Heart right ventricle (tissue), 16 donors: Measurements from ENCODE around the gene MRPL44. TPM values are rescaled to one million over a fixed set of nuclear protein-coding genes. Genes with fewer than 3 reads are reported as not detected.

Experiments used
- ATAC-seq, 8 donors: fragments of 200-7000 bp; cut with Tn5 transposase; one replicate each; pipeline ENCODE4 v1.9.1; 2020; ENCODE audit warnings: mild to moderate bottlenecking in 8 of 8, moderate library complexity in 8 of 8, moderate number of reproducible peaks in 1 of 8
- DNase-seq, 2 donors: peaks; one replicate each; pipeline ENCODE4 v3.0.0-alpha.2; 2020
- H3K27ac ChIP-seq, 10 donors: fragments of 200-600 bp; sonication (generic) in 2 of 10; one replicate each; pipeline versions ENCODE4 v1.5.0 to v1.8.0; 2020 to 2022; ENCODE audit warnings: mild to moderate bottlenecking in 3 of 10
- H3K27me3 ChIP-seq, 7 donors: fragments of 200-600 bp; one replicate each; pipeline ENCODE4 v1.8.0; 2021 to 2022; ENCODE audit warnings: mild to moderate bottlenecking in 2 of 7
- H3K36me3 ChIP-seq, 9 donors: fragments of 200-600 bp; sonication (generic) in 1 of 9; one replicate each; pipeline versions ENCODE4 v1.5.0 to v1.8.0; 2020 to 2022; ENCODE audit warnings: mild to moderate bottlenecking in 2 of 9
- H3K4me1 ChIP-seq, 9 donors: fragments of 200-600 bp; sonication (generic) in 1 of 9; one replicate each; pipeline versions ENCODE4 v1.5.0 to v1.8.0; 2020 to 2022; ENCODE audit warnings: mild to moderate bottlenecking in 4 of 9
- H3K4me3 ChIP-seq, 10 donors: fragments of 200-600 bp; sonication (generic) in 2 of 10; one replicate each; pipeline versions ENCODE4 v1.5.0 to v1.8.0; 2020 to 2022; ENCODE audit warnings: mild to moderate bottlenecking in 7 of 10, moderate library complexity in 2 of 10
- H3K9me3 ChIP-seq, 11 donors: fragments of 200-600 bp in 10 of 11; sonication (generic) in 2 of 11; one replicate each; pipeline versions ENCODE4 v1.5.0 to v1.8.0; 2013 to 2022; ENCODE audit warnings: mild to moderate bottlenecking in 2 of 11, control low read depth in 1 of 11, moderate library complexity in 1 of 11
- WGBS, 2 donors: extraction: QIAGEN DNeasy Blood & Tissue Kit; methylation state at CpG; one replicate each; pipeline ENCODE4 v1.1.7; 2013; ENCODE audit warnings: inconsistent platforms in 1 of 2; 5-methylcytosine and 5-hydroxymethylcytosine counted together
- intact Hi-C, 10 donors: fragments of 100-400 bp; cut with DNase I; formaldehyde crosslinking; loops; one replicate each; pipeline versions ENCODE4 v1.11.1 to v1.14.2; 2022
- polyA plus RNA-seq, 2 donors: library from polyadenylated mRNA; stranded (reverse); fragments of 200-250 nt; gene quantifications; one replicate each; pipeline ENCODE4 v1.2.3, GENCODE V29; 2013
- total RNA-seq, 10 donors: library from RNA; stranded (reverse); fragmentation: NEBNext Ultra II Directional in 3 of 10; extraction: Animal tissue kit (Norgen Biotek cat#: 25700) in 3 of 10; gene quantifications; one replicate each; pipeline versions ENCODE4 v1.2.1 to v1.2.4, GENCODE V29; 2021 to 2023
- TF ChIP-seq, protein P1 (sequence below), 9 donors: fragments of 200-600 bp; sonication (generic) in 2 of 9; IDR thresholded peaks; one replicate each; pipeline versions ENCODE4 v1.5.0 to v1.8.0; 2021 to 2022; ENCODE audit warnings: antibody characterized with exemption in 9 of 9, mild to moderate bottlenecking in 5 of 9, moderate library complexity in 1 of 9
- donor health status: Arrhythmogenic right ventricular cardiomyopathy.
- donor health status: ischemic (EF 13 %, LVEDD 7.1; RV severe dilation, severe dysfunction).
- donor health status: healthy with polysubstance abuse.
- donor health status: DM: no; HTN: yes; CAD: no.
- donor health status: DM: no; HTN: no; CAD: no.
- donor health status: ischemic (EF 25% LVEDD 6.9; RV normal size, moderate dysfunction).
- donor health status: ischemic (EF 25% LVEDD 5.7; RV mildly dilated, moderate dysfunction).
- donor health status: healthy.
- donor health status: DM: yes; HTN: yes; CAD: no.
- donor health status: Ischemic cardiomyopathy.
- donor health status: ischemic (EF 35%, LVEDD 5.7; RV mildly dilated, moderate dysfunction).
- donor health status: nonischemic (EF 11% LVEDD 7.7; RV severe dilation, severe dysfunction).
- donor health status: DM: yes; HTN: yes; CAD: no.
- donor health status: PGD.
- donor health status: ischemic (EF 29% LVEDD 5.4; RV normal size, mild dysfunction).
- donor health status: nonischemic (EF 23%, LVEDD 6.1; RV moderate dilation, normal function).

The MRPL44 gene
- total and polyA plus RNA-seq, 12 donors: 11.3 to 47.5 (median 39.5) TPM

- Histone ChIP-seq H3K27me3 (no peaks in the 10 kb centered on the region), H3K9me3 (peaks cover 0 to 11% (median 0%) of the 10 kb centered on the region in 11 donors), H3K4me1 (peaks cover 8 to 54% (median 36%) of the 10 kb centered on the region in 9 donors), H3K4me3 (peak overlapping the region; percentile 76 to 100 (median 97)), H3K27ac (peak overlapping the region; percentile 92 to 99 (median 96)), H3K36me3 (no peaks in the 10 kb centered on the region)
- intact Hi-C loops: loop anchor here in 1 of 10 donors (5.0 kb wide), 1 partner anchor 36 kb away; no protein-coding TSS in a partner anchor
- ATAC-seq (peak in 5 of 8 donors; percentile 10 to 51 (median 40)), DNase-seq (peak in 1 of 2 donors; percentile 24)
- 20 to 34% methylated on average over 7 of the region's 7 CpGs for WGBS, 2 donors
- TF ChIP-seq, protein P1, sequence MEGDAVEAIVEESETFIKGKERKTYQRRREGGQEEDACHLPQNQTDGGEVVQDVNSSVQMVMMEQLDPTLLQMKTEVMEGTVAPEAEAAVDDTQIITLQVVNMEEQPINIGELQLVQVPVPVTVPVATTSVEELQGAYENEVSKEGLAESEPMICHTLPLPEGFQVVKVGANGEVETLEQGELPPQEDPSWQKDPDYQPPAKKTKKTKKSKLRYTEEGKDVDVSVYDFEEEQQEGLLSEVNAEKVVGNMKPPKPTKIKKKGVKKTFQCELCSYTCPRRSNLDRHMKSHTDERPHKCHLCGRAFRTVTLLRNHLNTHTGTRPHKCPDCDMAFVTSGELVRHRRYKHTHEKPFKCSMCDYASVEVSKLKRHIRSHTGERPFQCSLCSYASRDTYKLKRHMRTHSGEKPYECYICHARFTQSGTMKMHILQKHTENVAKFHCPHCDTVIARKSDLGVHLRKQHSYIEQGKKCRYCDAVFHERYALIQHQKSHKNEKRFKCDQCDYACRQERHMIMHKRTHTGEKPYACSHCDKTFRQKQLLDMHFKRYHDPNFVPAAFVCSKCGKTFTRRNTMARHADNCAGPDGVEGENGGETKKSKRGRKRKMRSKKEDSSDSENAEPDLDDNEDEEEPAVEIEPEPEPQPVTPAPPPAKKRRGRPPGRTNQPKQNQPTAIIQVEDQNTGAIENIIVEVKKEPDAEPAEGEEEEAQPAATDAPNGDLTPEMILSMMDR (IDR thresholded peaks at IDR 0.05): no peak
Measured at GRCh38 chr2:223943561-223944008, 13.7 kb upstream of the MRPL44 start.

GRCh38 chr2:223944166-223944702 is 13.0 kb upstream of the MRPL44 start:
- TF ChIP-seq, protein P1 (IDR thresholded peaks at IDR 0.05): no peak
- Histone ChIP-seq H3K36me3 (no peaks in the 10 kb centered on the region), H3K27ac (peak overlapping the region; percentile 92 to 99 (median 96)), H3K4me3 (peak overlapping the region; percentile 76 to 100 (median 97)), H3K27me3 (no peaks in the 10 kb centered on the region), H3K9me3 (peaks cover 0 to 10% (median 0%) of the 10 kb centered on the region in 11 donors), H3K4me1 (peaks cover 8 to 48% (median 36%) of the 10 kb centered on the region in 9 donors)
- WGBS, 2 donors: 1% methylated on average over 46 of the region's 46 CpGs
- intact Hi-C loops: loop anchor here in 1 of 10 donors (5.0 kb wide), 1 partner anchor 37 kb away; no protein-coding TSS in a partner anchor
- peak; percentile 22 to 49 for DNase-seq
- ATAC-seq: peak; percentile 34 to 82 (median 58)

DNA sequence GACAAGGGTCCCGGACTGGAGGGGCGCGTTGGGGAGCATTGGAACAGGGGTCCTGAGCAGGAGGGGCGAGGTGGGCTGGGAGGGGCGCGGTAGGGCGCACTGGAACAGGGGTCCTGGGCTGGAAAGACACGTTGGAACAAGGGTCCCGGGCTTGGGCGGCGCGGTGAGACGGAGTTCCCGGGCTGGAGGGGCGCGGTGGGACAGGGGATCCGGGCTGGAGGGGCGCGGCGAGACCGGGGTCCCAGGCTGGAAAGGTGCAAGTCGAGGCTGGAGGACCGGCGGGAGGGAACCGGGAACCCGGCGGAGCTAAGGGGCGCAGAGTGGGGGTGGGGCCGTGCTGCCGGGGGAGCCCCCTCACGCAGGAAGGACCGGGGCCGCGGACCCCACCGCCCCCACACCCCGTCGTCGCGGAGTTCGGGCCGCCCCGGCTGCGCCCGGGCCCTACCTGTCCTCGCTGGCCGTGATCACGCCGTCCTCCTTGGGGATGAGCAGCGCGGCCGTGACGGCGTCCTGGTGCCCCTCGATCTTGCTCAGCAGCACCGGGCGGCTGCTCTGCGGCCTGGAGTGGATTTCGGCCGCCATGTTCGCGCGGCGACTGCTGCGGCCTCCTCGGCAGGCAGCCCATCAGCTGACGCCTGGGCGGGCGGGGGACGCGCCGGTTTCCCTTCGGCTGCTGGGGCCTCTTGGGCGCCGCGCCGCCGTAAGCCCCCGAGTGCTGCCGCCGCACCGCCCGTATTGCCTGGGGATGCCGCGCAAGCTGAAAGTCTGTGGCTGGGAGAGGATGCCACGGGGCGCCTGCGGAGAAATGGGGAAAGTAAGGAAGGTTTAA is 12.3 kb upstream of the MRPL44 start, which contains the start of gene WDFY1:
Gene WDFY1, minus strand, starts transcription at position 633 of the 829 bp plus-strand sequence. Its CDS starts 51 bp downstream, at position 582.
- peaks cover 8 to 45% (median 36%) of the 10 kb centered on the region in 9 donors for H3K4me1 ChIP-seq
- H3K9me3 ChIP-seq: peaks cover 0 to 3% (median 0%) of the 10 kb centered on the region in 11 donors
- intact Hi-C loops: loop anchor here in 1 of 10 donors (5.0 kb wide), 1 partner anchor 38 kb away; no protein-coding TSS in a partner anchor
- no peaks in the 10 kb centered on the region for H3K36me3 ChIP-seq
- no peaks in the 10 kb centered on the region for H3K27me3 ChIP-seq
- H3K4me3 ChIP-seq: peak within 1 kb of the TSS; percentile 76 to 100 (median 97)
- peak within 1 kb of the TSS; percentile 92 to 99 (median 96) for H3K27ac ChIP-seq
- WGBS, 2 donors: 0% methylated on average over 81 to 87 of the region's 87 CpGs
- DNase-seq (peak; percentile 87 to 91), ATAC-seq (peak; percentile 96 to 98 (median 96))
- TF ChIP-seq, protein P1 (IDR thresholded peaks at IDR 0.05): peak in 1 of 9 donors; percentile 4

DNA sequence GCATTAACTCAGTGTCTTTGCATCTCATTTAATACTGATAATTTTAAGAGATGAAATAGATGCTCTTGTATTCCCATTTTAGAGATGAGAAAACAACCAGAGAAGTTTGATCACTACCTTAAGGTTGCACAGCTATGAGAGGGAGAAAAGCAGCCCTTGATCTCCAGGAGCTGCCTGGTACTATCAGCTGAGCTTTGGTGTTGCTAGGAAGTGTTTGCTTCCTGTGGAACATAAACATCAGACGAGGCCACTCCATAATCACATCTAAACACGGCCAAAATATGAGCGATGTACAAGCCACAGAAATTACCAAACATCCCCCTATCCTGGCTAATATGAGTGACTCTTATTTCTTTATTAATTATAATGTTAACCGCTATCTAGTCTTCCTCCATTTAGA is 11.5 kb upstream of the MRPL44 start:
- TF ChIP-seq, protein P1 (IDR thresholded peaks at IDR 0.05): no peak
- H3K36me3 ChIP-seq: no peaks in the 10 kb centered on the region
- no peaks in the 10 kb centered on the region for H3K9me3 ChIP-seq
- ATAC-seq (no peak), DNase-seq (no peak)
- intact Hi-C loops: no loop called here
- H3K27ac ChIP-seq: peak overlapping the region in 1 of 10 donors; percentile 94
- WGBS, 2 donors: 36 to 53% methylated on average over 4 of the region's 4 CpGs
- peak overlapping the region in 6 of 10 donors; percentile 76 to 100 (median 98) for H3K4me3 ChIP-seq
- no peaks in the 10 kb centered on the region for H3K27me3 ChIP-seq
- peaks cover 8 to 53% (median 36%) of the 10 kb centered on the region in 9 donors for H3K4me1 ChIP-seq
